ENCODE data around the gene SLU7.

Gene SLU7

DNA sequence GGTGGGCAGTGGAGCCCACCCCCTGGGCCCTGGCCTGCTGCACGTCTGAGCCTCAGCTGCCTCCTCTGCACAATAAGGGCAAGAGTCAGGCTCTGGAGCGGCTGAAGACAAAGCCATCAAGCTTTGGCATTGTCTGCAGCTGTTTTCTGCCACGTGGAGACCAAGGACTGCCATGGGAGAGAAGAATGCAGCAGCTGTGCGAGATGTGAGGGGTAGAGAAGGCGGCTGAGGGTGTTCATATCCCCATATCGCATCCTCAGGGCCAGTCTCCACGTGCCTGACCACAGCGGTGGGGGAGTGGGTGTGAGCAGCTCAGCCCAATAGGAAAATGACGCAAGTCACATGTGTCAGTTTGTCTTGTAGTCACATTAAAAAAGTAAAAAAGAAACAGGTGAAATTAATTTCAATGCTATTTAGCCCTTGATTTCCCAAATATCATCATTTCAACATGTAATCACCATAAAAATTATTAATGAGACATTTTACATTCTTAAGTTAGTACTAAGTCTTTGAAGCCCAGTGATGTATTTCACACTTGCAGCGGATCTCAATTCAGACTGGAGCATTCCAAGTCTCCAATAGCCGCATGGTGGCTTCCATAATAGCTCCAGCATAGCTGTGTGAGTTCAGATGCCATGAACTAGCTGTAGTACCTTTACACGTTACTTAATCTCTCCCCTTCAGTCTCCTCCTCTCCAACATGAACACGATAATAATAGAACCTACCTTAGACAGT lies 55.1 kb downstream of the SLU7 start:
- DNase-seq, result no peak

DNA sequence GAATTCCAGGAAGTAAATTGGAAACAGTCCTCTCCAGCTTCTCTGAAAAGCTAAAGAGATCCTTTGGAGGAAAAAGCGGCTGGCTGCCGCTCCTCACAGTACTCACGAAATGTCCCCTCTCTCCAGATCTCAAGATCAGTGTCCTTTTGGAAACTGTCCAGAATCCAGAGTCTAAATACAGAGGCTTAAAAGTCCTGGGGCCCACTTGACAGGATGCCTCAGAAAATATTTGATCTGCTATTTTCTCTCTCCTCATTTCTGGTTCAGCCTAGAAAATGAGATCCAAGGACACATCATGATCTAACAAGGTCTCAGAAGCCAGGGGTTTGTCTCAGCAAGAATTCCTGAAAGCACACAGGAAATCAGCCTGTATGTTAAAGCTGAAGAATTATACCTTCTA lies 55.7 kb downstream of the SLU7 start:
- DNase-seq, result no peak

DNA sequence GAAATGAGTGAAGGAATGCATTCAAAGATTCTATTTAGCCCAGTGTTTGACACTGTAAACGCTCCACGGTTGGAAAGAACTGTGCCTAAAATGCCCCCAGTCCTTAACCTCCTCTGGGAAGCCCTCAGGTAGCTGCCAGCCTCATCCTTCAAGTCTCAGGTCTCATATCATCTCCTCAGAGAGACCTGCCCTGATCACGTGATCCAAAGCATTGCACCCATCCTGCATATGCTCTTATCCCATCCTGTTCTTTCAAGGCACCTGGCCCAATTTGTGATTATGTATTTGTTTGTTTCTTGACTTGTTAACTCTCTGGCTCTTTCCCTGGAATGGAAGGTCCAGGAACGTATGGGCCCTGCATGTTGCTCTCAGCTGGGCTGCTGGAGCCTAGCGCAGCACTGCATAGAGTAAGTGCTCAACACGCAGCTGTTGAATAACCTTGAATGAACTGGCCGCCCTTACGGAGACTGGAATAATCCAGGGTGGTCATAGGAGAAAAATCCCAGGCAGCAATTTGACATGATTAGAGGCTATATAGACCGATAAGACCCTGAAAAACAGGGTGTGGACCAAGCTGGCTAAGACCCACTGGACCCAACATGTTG lies 57.2 kb downstream of the SLU7 start:
- DNase-seq, result no peak

DNA sequence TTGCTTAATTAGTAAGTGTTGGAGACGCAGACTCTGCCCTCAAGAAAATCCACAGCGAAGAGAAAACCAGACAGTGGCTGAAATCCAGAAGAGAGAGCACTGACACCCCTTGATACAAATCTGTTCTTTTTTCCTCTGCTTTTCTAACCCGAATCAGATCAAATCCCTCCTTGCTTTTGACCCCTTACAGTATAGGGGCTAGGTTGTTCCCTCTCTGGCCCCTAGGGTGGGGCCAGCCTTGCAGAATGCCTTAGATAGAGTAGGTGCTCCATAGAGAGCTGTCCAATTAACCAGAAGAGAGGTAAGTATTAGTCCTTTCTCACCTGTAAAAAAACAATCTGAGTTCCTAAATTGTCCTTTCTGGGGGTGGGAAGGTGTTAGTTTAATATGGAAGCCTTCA lies 58.6 kb downstream of the SLU7 start:
- no peak for DNase-seq

DNA sequence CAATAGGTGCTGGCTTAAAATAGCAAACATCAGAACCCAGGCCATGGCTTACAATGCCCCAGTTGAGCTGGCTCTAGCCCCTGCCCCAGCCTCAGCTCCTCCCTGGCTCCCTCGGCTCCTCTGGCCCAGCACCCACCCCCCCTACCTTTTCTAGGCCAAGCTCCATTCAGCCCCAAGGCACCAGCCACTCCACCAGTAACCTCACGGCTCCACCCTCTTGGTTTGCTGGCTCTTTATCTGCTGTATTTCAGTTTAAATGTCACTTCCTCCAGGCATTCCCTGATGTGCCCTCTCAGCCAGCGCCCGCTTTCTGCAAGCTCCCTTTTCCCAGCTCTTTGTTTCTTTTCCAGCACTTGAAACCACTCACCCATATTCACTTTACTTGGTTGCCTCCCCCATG lies 59.1 kb downstream of the SLU7 start:
- DNase-seq, result no peak

DNA sequence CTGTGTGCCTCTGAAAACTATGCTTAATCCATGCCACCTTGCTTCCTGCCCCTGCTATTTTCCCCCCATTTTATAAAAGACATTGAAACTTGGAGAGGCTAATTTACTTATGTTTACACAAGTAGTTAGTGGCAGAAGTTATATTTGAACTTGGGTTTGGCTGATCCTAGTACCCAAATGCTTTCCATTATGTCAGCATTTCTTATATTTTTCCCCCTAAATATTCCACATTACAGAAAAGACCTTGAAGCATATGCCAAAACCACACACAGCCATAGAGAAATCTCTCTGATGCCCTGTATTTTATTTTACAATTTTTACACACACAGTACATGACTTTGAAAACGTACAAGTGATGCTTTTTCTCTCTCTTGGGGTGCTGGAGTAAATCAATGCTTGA lies 59.6 kb downstream of the SLU7 start:
- no peak for DNase-seq

DNA sequence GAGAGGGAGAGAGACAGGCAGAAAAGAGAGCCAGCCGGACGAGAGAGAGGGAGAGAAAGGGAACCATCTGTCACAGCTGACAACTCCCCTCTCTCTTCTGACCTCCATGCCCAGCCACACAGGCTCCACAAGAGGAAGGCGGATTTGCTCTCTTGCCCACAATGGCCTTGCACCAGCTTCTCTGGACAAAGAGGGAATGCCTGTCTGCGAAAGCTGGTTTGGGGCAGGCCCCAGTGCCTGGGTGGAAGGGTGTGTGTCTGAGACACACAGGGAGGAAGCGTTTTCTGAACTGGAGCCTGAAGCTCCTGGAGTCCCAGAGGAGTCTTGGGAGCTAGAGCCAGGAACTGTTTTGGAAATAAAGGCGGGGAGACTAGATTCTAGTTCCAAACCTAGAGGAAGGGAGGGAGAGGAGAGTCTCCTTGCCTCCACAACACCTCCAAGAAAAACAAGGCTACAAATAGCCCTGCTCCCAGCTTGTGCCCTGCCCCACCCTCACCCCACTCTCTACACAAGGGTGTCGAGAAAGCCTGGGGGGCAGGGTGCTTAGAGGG lies 60.9 kb downstream of the SLU7 start:
- DNase-seq, result no peak

DNA sequence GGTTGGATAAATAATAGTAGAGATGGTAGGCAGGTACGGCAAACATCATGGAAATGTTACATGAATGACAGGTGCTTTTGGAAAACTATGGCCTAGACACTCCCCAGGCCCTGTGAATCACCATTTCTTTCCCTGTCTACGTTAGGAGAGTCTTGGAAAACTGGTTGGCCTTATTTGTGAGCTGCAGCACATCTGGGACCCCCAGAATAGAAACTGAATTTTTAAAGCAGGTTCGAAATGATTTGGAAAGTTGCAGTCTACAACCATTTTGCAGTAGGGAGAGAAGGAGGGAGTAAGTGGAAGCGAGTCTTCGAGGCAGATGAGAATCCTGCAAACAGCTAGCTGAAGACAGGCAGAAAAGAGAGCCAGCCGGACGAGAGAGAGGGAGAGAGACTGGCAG lies 61.5 kb downstream of the SLU7 start:
- no peak for DNase-seq

DNA sequence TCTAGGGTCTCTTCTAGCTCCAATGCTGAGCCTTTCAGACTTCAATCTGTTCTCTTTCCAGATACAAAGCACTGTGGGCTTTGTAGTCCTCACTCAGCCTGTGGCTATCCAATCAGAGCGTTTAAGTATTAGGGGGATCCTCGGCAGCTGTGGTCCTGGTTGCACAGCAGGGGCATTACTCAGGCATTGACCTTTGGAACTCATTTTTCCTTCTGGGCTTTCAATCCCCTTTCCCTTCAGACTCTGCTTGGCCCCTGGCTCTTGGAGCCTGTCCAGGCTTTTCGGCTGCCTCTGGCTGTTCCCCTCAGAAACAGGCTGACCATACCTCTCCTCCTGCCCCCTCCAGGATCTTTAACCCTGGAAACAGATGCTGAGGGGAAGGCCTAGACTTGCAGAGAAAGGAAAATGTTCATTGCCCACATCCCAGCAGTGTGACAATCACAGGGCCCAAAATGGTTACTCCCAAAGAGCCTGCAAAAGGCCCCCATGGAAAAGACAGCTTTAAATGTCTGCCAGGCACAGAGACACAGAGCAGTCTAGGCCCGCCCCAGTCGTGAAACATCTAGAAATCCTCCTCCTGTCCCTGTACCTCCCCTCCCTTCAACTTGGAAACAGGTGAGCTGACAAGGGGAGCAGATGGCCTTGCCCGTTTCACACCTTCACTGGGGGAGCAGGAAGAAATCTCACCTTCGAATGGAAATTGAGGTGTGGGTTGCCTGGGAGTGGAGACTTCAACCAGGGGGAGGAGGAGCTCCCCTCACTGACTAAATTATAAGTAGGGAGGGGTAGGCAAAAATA lies 62.1 kb downstream of the SLU7 start:
- DNase-seq, result no peak

DNA sequence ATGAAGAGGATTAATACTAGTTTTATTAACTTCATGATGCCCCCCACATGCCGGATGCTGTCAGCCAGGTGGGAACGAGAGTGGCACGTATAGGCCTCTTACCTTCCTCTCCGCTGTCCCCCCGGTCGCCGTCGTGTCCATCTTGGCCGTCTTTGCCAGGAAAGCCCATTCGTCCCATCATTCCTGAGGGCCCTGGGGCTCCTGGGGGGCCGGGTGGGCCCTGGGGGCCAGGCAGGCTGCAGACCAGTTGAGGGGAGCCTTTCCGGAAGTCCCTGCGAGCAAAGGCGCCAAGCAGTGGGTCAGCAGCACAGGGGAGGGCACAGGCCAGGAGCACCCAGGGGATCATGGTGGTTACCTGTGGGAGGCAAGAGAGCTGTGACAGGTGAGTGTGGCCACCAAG lies 64.2 kb downstream of the SLU7 start:
- DNase-seq, result no peak

DNA sequence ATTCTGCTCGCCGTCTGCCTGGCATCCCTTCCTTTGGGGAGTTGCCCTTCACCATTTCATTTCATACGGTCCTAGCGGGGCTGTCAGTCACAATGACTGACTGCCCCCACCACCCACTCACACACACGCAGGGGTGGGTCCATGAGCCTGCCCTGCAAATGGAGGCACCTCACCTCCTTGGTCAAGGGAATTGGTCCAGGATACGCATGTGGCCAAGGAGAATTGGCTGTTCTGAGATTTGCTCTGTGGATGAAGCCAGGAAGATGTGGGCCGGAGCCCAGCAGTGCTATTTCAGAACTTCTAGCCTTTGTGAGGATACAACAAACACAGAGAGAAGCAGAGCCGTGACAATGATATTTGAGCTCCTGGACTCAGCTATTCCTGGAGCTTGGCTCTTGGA lies 65.5 kb downstream of the SLU7 start:
- DNase-seq, result no peak

DNA sequence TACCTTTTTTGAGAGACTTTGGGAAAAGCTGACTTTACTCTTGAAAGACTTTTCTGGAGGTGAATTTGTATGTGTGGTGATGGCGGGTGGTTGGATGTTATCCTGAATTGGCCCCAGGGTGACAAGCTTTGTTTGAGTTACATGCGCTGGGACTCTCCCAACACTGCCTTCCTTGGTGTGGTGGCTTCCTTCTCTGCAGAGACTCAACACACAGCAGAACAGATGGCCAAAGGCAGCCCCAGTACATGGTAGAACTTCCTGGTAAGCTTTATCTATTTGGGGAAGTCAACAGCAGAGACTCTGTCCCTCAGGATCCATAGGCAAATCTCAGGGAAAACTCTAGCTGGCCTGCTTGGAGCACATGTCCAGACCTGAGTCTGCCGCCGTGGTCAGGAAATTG lies 66.6 kb downstream of the SLU7 start:
- DNase-seq, result no peak

All from COR-L47 (cell line).